Colonic mucosa (tissue), 4 donors: ENCODE data around the gene EGR4. TPM values are rescaled to one million over a fixed set of nuclear protein-coding genes. Genes with fewer than 3 reads are reported as not detected.

ENCODE experiments used
- DNase-seq: peaks from one replicate; pipeline ENCODE4 v3.0.0-alpha.2; 2020
- H3K27ac ChIP-seq: fragments of 200-600 bp; one replicate; pipeline ENCODE4 v1.8.0; 2021
- H3K27me3 ChIP-seq: fragments of 200-600 bp; one replicate; pipeline ENCODE4 v1.8.0; 2021
- H3K36me3 ChIP-seq: fragments of 200-600 bp; one replicate; pipeline ENCODE4 v1.8.0; 2021
- H3K4me1 ChIP-seq: fragments of 200-600 bp; one replicate; pipeline ENCODE4 v1.8.0; 2021; ENCODE audit warnings: mild to moderate bottlenecking
- H3K4me3 ChIP-seq: fragments of 200-600 bp; one replicate; pipeline ENCODE4 v1.8.0; 2021
- H3K9ac ChIP-seq, 2 donors: one replicate each; pipeline ENCODE4 v1.7.0; 2013; ENCODE audit warnings: control low read depth in 2 of 2, low read depth in 2 of 2, low read length in 2 of 2
- H3K9me3 ChIP-seq: fragments of 200-600 bp; one replicate; pipeline ENCODE4 v1.8.0; 2021
- intact Hi-C: fragments of 100-400 bp; cut with DNase I; formaldehyde crosslinking; loops from one replicate; pipeline ENCODE4 v1.14.1; 2022
- total RNA-seq, 2 donors: library from RNA; stranded (reverse); fragmentation: NEBNext Ultra II Directional in 1 of 2; extraction: Animal tissue kit (Norgen Biotek cat#: 25700) in 1 of 2; gene quantifications; one replicate each; pipeline ENCODE4 v1.2.1, GENCODE V29; 2021
- TF ChIP-seq, protein P1 (sequence below): fragments of 200-600 bp; IDR thresholded peaks from one replicate; pipeline ENCODE4 v1.8.0; 2022; ENCODE audit warnings: antibody characterized with exemption, mild to moderate bottlenecking
- donor health status: healthy.
- donor health status: DM: no; HTN: no; CAD: no.
- donor health status: DM: no; HTN: no; CAD: no.

EGR4 gene
- not detected for total RNA-seq

DNA sequence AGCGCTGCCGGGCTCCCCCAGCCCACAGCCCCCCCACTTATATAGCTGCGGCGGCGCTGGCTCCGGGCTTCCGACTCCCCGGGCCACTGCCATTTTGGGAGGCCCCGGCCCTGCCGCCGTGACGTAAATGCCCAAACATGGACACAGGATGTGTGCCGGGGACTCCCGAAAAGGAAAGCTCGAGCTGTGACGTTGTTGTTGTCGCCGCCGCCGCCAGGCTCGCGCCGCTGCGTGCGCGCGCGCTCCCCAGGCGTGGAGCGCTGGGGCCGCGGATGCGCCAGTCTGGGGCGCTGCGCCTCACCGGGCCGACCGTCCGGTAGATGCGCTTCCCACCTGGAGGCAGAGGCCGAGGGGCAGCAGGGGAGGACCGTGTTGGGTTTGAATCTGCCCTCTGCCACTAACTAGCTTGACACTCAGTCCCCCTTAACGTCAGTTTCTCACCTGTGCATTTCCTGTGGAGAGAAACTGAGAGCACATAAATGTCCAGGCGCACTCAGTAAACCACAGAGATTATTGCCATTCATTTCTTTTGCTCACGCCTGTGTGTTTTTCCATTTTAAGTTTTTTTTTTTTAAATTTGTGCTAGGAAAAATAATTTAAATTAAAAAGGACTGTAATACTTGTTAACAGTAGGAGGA is at the start of gene EGR4:
Gene EGR4, minus strand, starts transcription at position 15 of the 638 bp plus-strand sequence. CDS start 231 bp downstream, outside the sequence.
- TF ChIP-seq, protein P1, sequence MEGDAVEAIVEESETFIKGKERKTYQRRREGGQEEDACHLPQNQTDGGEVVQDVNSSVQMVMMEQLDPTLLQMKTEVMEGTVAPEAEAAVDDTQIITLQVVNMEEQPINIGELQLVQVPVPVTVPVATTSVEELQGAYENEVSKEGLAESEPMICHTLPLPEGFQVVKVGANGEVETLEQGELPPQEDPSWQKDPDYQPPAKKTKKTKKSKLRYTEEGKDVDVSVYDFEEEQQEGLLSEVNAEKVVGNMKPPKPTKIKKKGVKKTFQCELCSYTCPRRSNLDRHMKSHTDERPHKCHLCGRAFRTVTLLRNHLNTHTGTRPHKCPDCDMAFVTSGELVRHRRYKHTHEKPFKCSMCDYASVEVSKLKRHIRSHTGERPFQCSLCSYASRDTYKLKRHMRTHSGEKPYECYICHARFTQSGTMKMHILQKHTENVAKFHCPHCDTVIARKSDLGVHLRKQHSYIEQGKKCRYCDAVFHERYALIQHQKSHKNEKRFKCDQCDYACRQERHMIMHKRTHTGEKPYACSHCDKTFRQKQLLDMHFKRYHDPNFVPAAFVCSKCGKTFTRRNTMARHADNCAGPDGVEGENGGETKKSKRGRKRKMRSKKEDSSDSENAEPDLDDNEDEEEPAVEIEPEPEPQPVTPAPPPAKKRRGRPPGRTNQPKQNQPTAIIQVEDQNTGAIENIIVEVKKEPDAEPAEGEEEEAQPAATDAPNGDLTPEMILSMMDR, result no peak
- Histone ChIP-seq H3K9ac (no peak within 1 kb of the TSS), H3K9me3 (no peaks in the 10 kb centered on the region), H3K36me3 (no peaks in the 10 kb centered on the region), H3K4me3 (peak within 1 kb of the TSS; percentile 34), H3K27me3 (peaks cover 66% of the 10 kb centered on the region), H3K4me1 (peaks cover 6% of the 10 kb centered on the region), H3K27ac (no peak within 1 kb of the TSS)
- peak; percentile 45 for DNase-seq
- intact Hi-C loops, result no loop called here

DNA sequence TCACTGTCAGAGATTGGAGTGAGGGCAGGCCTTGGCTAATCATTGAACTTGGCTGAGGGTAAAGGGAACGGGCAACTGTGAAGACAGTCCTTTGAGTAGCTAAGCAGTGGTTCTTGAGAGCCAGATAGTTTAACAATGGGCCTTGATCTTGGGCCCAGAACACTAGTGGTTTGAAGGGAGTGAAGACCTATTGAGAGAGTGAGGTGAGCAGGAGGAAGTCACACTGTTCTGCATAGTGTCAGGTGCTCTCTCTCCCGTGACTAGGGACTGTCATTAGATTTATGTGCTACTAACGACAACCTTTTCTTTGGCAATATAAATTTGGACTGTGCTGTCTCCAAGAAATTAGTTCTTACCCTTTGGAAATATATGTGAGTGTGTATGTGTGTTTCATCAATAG is 47.7 kb upstream of the EGR4 start:
- Histone ChIP-seq H3K27ac (no peak overlapping the region), H3K27me3 (no peaks in the 10 kb centered on the region), H3K9ac (no peak overlapping the region), H3K36me3 (no peaks in the 10 kb centered on the region), H3K9me3 (no peaks in the 10 kb centered on the region), H3K4me3 (no peak overlapping the region), H3K4me1 (no peaks in the 10 kb centered on the region)
- TF ChIP-seq, protein P1, result no peak
- DNase-seq, result no peak
- intact Hi-C loops, result no loop called here

- DNase-seq, result no peak
- intact Hi-C loops, result no loop called here
- no peaks in the 10 kb centered on the region for H3K4me1 ChIP-seq
- no peak overlapping the region for H3K9ac ChIP-seq
- H3K27ac ChIP-seq, result no peak overlapping the region
- no peaks in the 10 kb centered on the region for H3K9me3 ChIP-seq
- H3K4me3 ChIP-seq, result no peak overlapping the region
- H3K27me3 ChIP-seq, result no peaks in the 10 kb centered on the region
- TF ChIP-seq, protein P1, result no peak
- H3K36me3 ChIP-seq, result no peaks in the 10 kb centered on the region
Measured at GRCh38 chr2:73339201-73339600, 45.9 kb upstream of the EGR4 start.

DNA sequence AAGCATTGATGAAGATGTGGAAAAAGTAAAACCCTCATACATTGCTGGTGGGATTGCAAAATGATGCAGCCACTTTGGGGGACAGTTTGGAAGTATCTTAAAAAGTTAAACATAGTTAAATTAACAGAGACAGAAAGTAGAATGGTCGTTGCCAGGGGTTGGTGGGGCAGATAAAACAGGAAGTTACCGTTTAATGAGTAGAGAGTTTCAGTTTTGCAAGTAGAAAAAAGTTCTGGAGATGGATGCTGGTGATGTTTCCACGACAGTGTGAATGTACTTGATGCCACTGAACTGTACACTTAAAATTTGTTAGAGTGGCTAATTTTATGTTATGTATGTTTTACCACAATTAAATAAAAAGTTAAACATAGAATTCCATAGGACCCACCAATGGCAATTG is 44.5 kb upstream of the EGR4 start:
- H3K4me1 ChIP-seq, result no peaks in the 10 kb centered on the region
- H3K9ac ChIP-seq, result no peak overlapping the region
- H3K4me3 ChIP-seq, result no peak overlapping the region
- H3K9me3 ChIP-seq, result no peaks in the 10 kb centered on the region
- intact Hi-C loops, result no loop called here
- no peak for DNase-seq
- H3K27ac ChIP-seq, result no peak overlapping the region
- no peaks in the 10 kb centered on the region for H3K36me3 ChIP-seq
- TF ChIP-seq, protein P1, result no peak
- H3K27me3 ChIP-seq, result no peaks in the 10 kb centered on the region

DNA sequence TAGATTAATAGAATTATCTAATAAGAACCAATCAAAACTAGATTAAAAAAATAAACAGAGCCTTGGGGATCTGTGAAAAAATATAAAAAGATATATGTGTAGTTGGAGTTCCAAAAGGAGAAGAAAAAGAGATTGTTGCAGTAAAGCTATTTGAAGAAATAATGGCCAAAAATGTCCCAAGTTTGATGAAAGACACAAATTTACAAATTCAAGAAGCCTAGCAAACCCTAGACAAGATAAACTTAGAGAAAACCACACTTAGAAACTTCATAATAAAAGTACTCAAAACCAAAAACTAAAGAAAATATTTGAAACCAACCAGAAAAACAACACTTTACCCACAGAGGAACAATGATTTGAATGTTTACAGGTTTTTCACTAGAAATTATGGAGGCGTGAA is 41.3 kb upstream of the EGR4 start:
- Histone ChIP-seq H3K27ac (no peak overlapping the region), H3K27me3 (no peaks in the 10 kb centered on the region), H3K36me3 (no peaks in the 10 kb centered on the region), H3K9me3 (no peaks in the 10 kb centered on the region), H3K9ac (no peak overlapping the region), H3K4me1 (no peaks in the 10 kb centered on the region), H3K4me3 (no peak overlapping the region)
- no peak for DNase-seq
- TF ChIP-seq, protein P1, result no peak
- intact Hi-C loops, result no loop called here
